HEK293 (cell line): ENCODE data around the gene DEK.

Experiments
- CTCF ChIP-seq: fragments of 450-650 bp; formaldehyde crosslinking; IDR thresholded peaks from 2 replicates; pipeline ENCODE4 v1.5.1; 2016; ENCODE audit warnings: missing biosample characterization, missing genetic modification characterization
- GLIS1 ChIP-seq: fragments of 450-650 bp; formaldehyde crosslinking; IDR thresholded peaks from 2 replicates; pipeline ENCODE4 v1.5.1; 2016; ENCODE audit warnings: missing biosample characterization, missing genetic modification characterization
- ZBTB26 ChIP-seq: fragments of 450-650 bp; formaldehyde crosslinking; optimal IDR thresholded peaks from 2 replicates; pipeline ENCODE3; 2016; ENCODE audit warnings: missing biosample characterization, mild to moderate bottlenecking, missing genetic modification characterization
- ZNF830 ChIP-seq: fragments of 450-650 bp; IDR thresholded peaks from 2 replicates; pipeline ENCODE4 v1.5.0; 2018; ENCODE audit warnings: missing biosample characterization, missing genetic modification characterization, low read depth, mild to moderate bottlenecking, moderate library complexity
- TF ChIP-seq, protein P1 (sequence below): fragments of 450-650 bp; formaldehyde crosslinking; IDR thresholded peaks from 2 replicates; pipeline ENCODE4 v1.5.1; 2016; ENCODE audit warnings: missing biosample characterization, missing genetic modification characterization

DNA sequence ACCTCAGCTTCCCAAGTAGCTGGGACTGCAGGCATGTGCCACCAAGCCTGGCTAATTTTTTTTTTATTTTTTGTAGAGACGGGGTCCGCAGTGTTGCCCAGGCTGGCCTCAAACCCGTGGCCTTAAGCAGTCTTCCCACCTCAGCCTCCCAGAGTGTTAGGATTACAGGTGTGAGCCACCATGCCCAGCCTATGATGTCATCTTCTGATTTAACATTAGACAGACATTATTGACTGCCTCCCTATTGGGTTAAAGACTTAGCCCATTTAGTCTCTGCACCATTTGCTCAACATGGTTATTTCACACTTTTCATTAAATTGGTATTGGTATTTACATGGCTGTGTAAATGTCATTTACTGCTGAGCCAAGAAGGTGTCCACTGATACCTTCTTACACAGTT is 46.1 kb downstream of the DEK start:
- TF ChIP-seq GLIS1 (tag by site-specific recombination) (no peak), CTCF (tag by site-specific recombination) (no peak), ZBTB26 (tag by site-specific recombination) (no peak), ZNF830 (no peak)
- TF ChIP-seq, protein P1, sequence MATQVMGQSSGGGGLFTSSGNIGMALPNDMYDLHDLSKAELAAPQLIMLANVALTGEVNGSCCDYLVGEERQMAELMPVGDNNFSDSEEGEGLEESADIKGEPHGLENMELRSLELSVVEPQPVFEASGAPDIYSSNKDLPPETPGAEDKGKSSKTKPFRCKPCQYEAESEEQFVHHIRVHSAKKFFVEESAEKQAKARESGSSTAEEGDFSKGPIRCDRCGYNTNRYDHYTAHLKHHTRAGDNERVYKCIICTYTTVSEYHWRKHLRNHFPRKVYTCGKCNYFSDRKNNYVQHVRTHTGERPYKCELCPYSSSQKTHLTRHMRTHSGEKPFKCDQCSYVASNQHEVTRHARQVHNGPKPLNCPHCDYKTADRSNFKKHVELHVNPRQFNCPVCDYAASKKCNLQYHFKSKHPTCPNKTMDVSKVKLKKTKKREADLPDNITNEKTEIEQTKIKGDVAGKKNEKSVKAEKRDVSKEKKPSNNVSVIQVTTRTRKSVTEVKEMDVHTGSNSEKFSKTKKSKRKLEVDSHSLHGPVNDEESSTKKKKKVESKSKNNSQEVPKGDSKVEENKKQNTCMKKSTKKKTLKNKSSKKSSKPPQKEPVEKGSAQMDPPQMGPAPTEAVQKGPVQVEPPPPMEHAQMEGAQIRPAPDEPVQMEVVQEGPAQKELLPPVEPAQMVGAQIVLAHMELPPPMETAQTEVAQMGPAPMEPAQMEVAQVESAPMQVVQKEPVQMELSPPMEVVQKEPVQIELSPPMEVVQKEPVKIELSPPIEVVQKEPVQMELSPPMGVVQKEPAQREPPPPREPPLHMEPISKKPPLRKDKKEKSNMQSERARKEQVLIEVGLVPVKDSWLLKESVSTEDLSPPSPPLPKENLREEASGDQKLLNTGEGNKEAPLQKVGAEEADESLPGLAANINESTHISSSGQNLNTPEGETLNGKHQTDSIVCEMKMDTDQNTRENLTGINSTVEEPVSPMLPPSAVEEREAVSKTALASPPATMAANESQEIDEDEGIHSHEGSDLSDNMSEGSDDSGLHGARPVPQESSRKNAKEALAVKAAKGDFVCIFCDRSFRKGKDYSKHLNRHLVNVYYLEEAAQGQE (tag by site-specific recombination): no peak
